OCI-LY7 (cell line): ENCODE results near the gene NME7. TPM values are rescaled to one million over a fixed set of nuclear protein-coding genes. Genes with fewer than 3 reads are reported as not detected.

Source experiments
- BruUV-seq: library from RNA; stranded (reverse); fragments of 400-500 nt; replicated peaks from 2 replicates; lab custom pipeline; 2021; lab: Mats Ljungman, UMichigan
- CTCF ChIA-PET: fragments of 300-600 bp; sonication (Branson Sonifier 250); formaldehyde crosslinking; loops from one replicate; lab custom pipeline; 2022; ENCODE audit warnings: antibody characterized with exemption; ENCODE audit not compliant: unreplicated experiment; lab: Charles Lee
- POLR2A ChIA-PET: fragments of 300-600 bp; sonication (Branson Sonifier 250); formaldehyde crosslinking; loops from one replicate; lab custom pipeline; 2022; ENCODE audit warnings: antibody characterized with exemption; lab: Charles Lee
- DNase-seq: peaks from one replicate; pipeline ENCODE4 v3.0.0-alpha.2; 2015; ENCODE audit warnings: low spot score
- H2AFZ ChIP-seq: fragments of 200-600 bp; sonication (generic), shearing (Covaris generic); 2 replicates; pipeline ENCODE4 v1.6.1; 2014; ENCODE audit warnings: mild to moderate bottlenecking, antibody characterized with exemption, low read length, moderate library complexity
- H3K27ac ChIP-seq: fragments of 200-600 bp; sonication (generic); 2 replicates; pipeline ENCODE4 v1.5.1; 2014; ENCODE audit warnings: mixed run types, low read depth, mild to moderate bottlenecking, moderate library complexity, low read length, inconsistent platforms; ENCODE audit not compliant: poor library complexity, severe bottlenecking
- H3K36me3 ChIP-seq: fragments of 200-600 bp; sonication (generic); 2 replicates; pipeline ENCODE4 v1.6.1; 2014; ENCODE audit warnings: mild to moderate bottlenecking, antibody characterized with exemption, low read length, moderate library complexity, mixed read lengths; ENCODE audit not compliant: insufficient read depth
- H3K4me1 ChIP-seq: fragments of 200-600 bp; sonication (generic); 2 replicates; pipeline ENCODE4 v1.5.1; 2014; ENCODE audit warnings: mild to moderate bottlenecking, low read length; ENCODE audit not compliant: insufficient read depth, poor library complexity, severe bottlenecking
- H3K4me2 ChIP-seq: fragments of 200-600 bp; sonication (generic); 2 replicates; pipeline ENCODE4 v1.6.1; 2014; ENCODE audit warnings: mild to moderate bottlenecking, low read length
- H3K4me3 ChIP-seq: fragments of 200-600 bp; sonication (generic); 2 replicates; pipeline ENCODE4 v1.5.1; 2014; ENCODE audit warnings: mild to moderate bottlenecking, low read depth, low read length; ENCODE audit not compliant: poor library complexity, severe bottlenecking
- H3K79me2 ChIP-seq: fragments of 200-600 bp; sonication (generic); 2 replicates; pipeline ENCODE4 v1.6.1; 2016; ENCODE audit warnings: low read depth, mild to moderate bottlenecking, low read length, moderate library complexity, mixed read lengths; ENCODE audit not compliant: insufficient read depth
- H3K9me2 ChIP-seq: fragments of 200-600 bp; sonication (generic); 2 replicates; pipeline ENCODE4 v1.6.1; 2016; ENCODE audit warnings: mild to moderate bottlenecking, low read length, mixed read lengths; ENCODE audit not compliant: insufficient read depth
- H3K9me3 ChIP-seq: fragments of 200-600 bp; sonication (generic); 2 replicates; pipeline ENCODE4 v1.6.1; 2014; ENCODE audit warnings: mild to moderate bottlenecking, mixed run types, low read length, mixed read lengths
- H4K20me1 ChIP-seq: fragments of 200-600 bp; sonication (generic); 2 replicates; pipeline ENCODE4 v1.6.1; 2014; ENCODE audit warnings: mild to moderate bottlenecking, antibody characterized with exemption, low read length, moderate library complexity, mixed read lengths; ENCODE audit not compliant: insufficient read depth
- CTCF ChIP-seq: fragments of 200-600 bp; sonication (generic); conservative IDR thresholded peaks from 2 replicates; pipeline ENCODE4 v1.5.1; 2014; ENCODE audit warnings: mild to moderate bottlenecking, antibody characterized with exemption, low read length, moderate library complexity, mixed read lengths
- EZH2phosphoT487 ChIP-seq: fragments of 200-600 bp; sonication (generic); IDR thresholded peaks from 2 replicates; pipeline ENCODE4 v1.6.1; 2018; ENCODE audit warnings: low read depth, borderline replicate concordance, mild to moderate bottlenecking, mixed run types, antibody characterized with exemption, low read length, moderate library complexity, mixed read lengths
- intact Hi-C: fragments of 100-400 bp; cut with micrococcal nuclease; formaldehyde crosslinking; loops from one replicate; pipeline ENCODE4 v1.10.0; 2022; ENCODE audit not compliant: unreplicated experiment
- total RNA-seq, 2 experiments: library from RNA; depleted of rRNA in 1 of 2; stranded (reverse); fragments of >200 nt in 1 of 2; shearing (Covaris generic) in 1 of 2; gene quantifications; 2 replicates each; pipeline ENCODE4 v1.2.3, GENCODE V29; 2014 to 2022

The NME7 gene
- total RNA-seq, 2 experiments from 2014 or later = 9.3 to 17.0 TPM

GRCh38 chr1:169137357-169137756 is 230.2 kb downstream of the NME7 start:
- Histone ChIP-seq H3K4me2 (no peak overlapping the region), H3K4me3 (no peak overlapping the region), H3K79me2 (no peaks in the 10 kb centered on the region), H4K20me1 (no peaks in the 10 kb centered on the region), H3K27ac (no peak overlapping the region), H3K36me3 (peaks cover 10% of the 10 kb centered on the region; the same call in 1 of the 2 replicates), H3K9me3 (no peaks in the 10 kb centered on the region), H3K4me1 (no peaks in the 10 kb centered on the region), H3K9me2 (no peaks in the 10 kb centered on the region; the same call in 1 of the 2 replicates), H2AFZ (no peak overlapping the region)
- POLR2A ChIA-PET = no interaction called here
- no TSS peak for BruUV-seq
- intact Hi-C loops = loop anchor here (10.0 kb wide), 1 partner anchor 533 kb away; no protein-coding TSS in a partner anchor
- CTCF ChIA-PET = no interaction called here
- no peak for TF ChIP-seq CTCF
- no peak for TF ChIP-seq EZH2phosphoT487
- DNase-seq = no peak

GRCh38 chr1:169133801-169134502 is 233.6 kb downstream of the NME7 start:
- no peaks in the 10 kb centered on the region for H3K79me2 ChIP-seq
- H3K9me2 ChIP-seq = no peaks in the 10 kb centered on the region; the same call in 1 of the 2 replicates
- no peak for TF ChIP-seq EZH2phosphoT487
- TF ChIP-seq CTCF = peak; percentile 68
- H4K20me1 ChIP-seq = no peaks in the 10 kb centered on the region
- peaks cover 41% of the 10 kb centered on the region for H3K36me3 ChIP-seq
- intact Hi-C loops = loop anchor here (10.0 kb wide), 1 partner anchor 529 kb away; no protein-coding TSS in a partner anchor
- no peak overlapping the region for H2AFZ ChIP-seq
- H3K4me2 ChIP-seq = no peak overlapping the region
- no TSS peak for BruUV-seq
- H3K4me3 ChIP-seq = no peak overlapping the region
- POLR2A ChIA-PET = interaction anchor here (0.7 kb wide), 1 partner anchor 230 kb away, joined by 3 read pairs; no protein-coding TSS in a partner anchor
- DNase-seq = peak; percentile 10
- CTCF ChIA-PET = no interaction called here
- H3K9me3 ChIP-seq = no peaks in the 10 kb centered on the region
- no peaks in the 10 kb centered on the region for H3K4me1 ChIP-seq
- no peak overlapping the region for H3K27ac ChIP-seq

GRCh38 chr1:169133228-169133576 is 234.4 kb downstream of the NME7 start:
- no TSS peak for BruUV-seq
- H3K4me3 ChIP-seq = no peak overlapping the region
- no peaks in the 10 kb centered on the region for H4K20me1 ChIP-seq
- TF ChIP-seq CTCF (no peak), EZH2phosphoT487 (no peak)
- DNase-seq = no peak
- no peaks in the 10 kb centered on the region for H3K9me3 ChIP-seq
- POLR2A ChIA-PET = no interaction called here
- no peaks in the 10 kb centered on the region for H3K9me2 ChIP-seq
- H3K4me2 ChIP-seq = no peak overlapping the region
- CTCF ChIA-PET = no interaction called here
- peaks cover 48% of the 10 kb centered on the region for H3K36me3 ChIP-seq
- H3K79me2 ChIP-seq = no peaks in the 10 kb centered on the region
- no peak overlapping the region for H2AFZ ChIP-seq
- no peaks in the 10 kb centered on the region for H3K4me1 ChIP-seq
- intact Hi-C loops = loop anchor here (10.0 kb wide), 1 partner anchor 528 kb away; no protein-coding TSS in a partner anchor
- no peak overlapping the region for H3K27ac ChIP-seq
